K562 (cell line): ENCODE results near the gene TMEM229B. TPM values are rescaled to one million over a fixed set of nuclear protein-coding genes. Genes with fewer than 3 reads are reported as not detected.

Experiments used
- ATAC-seq: fragments of 200-7000 bp; cut with Tn5 transposase; 3 replicates; pipeline ENCODE4 v1.9.1; 2020; ENCODE audit warnings: moderate library complexity
- BruUV-seq: library from RNA; stranded (reverse); fragments of 400-500 nt; replicated peaks from 2 replicates; lab custom pipeline; 2021; lab: Mats Ljungman, UMichigan
- CTCF ChIA-PET: fragments of 300-600 bp; formaldehyde crosslinking; extraction: SDS; loops from one replicate; lab custom pipeline; 2021; ENCODE audit warnings: low intra/inter-chr PET ratio; lab: Yijun Ruan, JAX
- POLR2A ChIA-PET: fragments of 300-600, 350-650 bp; sonication (Branson Sonifier 250); formaldehyde crosslinking; extraction: SDS; loops from one replicate; lab custom pipeline; 2021; ENCODE audit warnings: antibody characterized with exemption, inconsistent platforms; lab: Yijun Ruan, JAX
- DNase-seq, 4 experiments: peaks; one replicate each; pipeline versions ENCODE4 v3.0.0 to v3.0.0-alpha.2; 2011 to 2018; ENCODE audit warnings: low spot score in 3 of 4, mixed read lengths in 3 of 4; ENCODE audit errors: extremely low read depth in 1 of 4
- FAIRE-seq: peaks from 2 replicates; lab custom pipeline; 2011; peaks lifted over from hg19 to GRCh38; lab: Jason Lieb, UNC
- H2AFZ ChIP-seq: 2 replicates; pipeline ENCODE4 v1.6.0; 2011; ENCODE audit warnings: low read depth, low read length, control low read depth, inconsistent platforms
- H3K27ac ChIP-seq: fragments of 200-600 bp; 3 replicates; pipeline ENCODE4 v1.8.0; 2011; ENCODE audit warnings: low read depth, mild to moderate bottlenecking, control low read depth, inconsistent platforms, low read length, moderate library complexity, mixed read lengths; ENCODE audit errors: extremely low read depth
- H3K27me3 ChIP-seq, 2 experiments: fragments of 300-600 bp in 1 of 2; 2 replicates in 1 of 2; 3 replicates in 1 of 2; pipeline versions ENCODE4 v1.6.0 to v1.8.0; 2011; ENCODE audit warnings: inconsistent platforms in 2 of 2, low read length in 2 of 2, mild to moderate bottlenecking in 1 of 2, mixed read lengths in 1 of 2, moderate library complexity in 1 of 2; ENCODE audit not compliant: control insufficient read depth in 2 of 2, insufficient read depth in 2 of 2
- H3K36me3 ChIP-seq: fragments of 300-600 bp; 3 replicates; pipeline ENCODE4 v1.8.0; 2011; ENCODE audit warnings: mild to moderate bottlenecking, low read length, inconsistent platforms; ENCODE audit not compliant: control insufficient read depth, insufficient read depth
- H3K4me1 ChIP-seq, 2 experiments: fragments of 200-600 bp in 1 of 2; replicated peaks in 1 of 2; 2 replicates in 1 of 2; 3 replicates in 1 of 2; pipeline versions ENCODE4 v1.5.1 to v1.8.0; 2011; ENCODE audit warnings: inconsistent platforms in 2 of 2, low read length in 2 of 2, mild to moderate bottlenecking in 1 of 2, mixed read lengths in 1 of 2, moderate library complexity in 1 of 2; ENCODE audit not compliant: control insufficient read depth in 2 of 2, insufficient read depth in 2 of 2
- H3K4me2 ChIP-seq: 2 replicates; pipeline ENCODE4 v1.6.1; 2011; ENCODE audit warnings: low read length, control low read depth, inconsistent platforms, mixed read lengths; ENCODE audit not compliant: insufficient read depth
- H3K4me3 ChIP-seq: fragments of 200-600 bp; sonication (generic), shearing (Covaris generic); 2 replicates; pipeline ENCODE4 v1.5.1; 2016; ENCODE audit warnings: control low read depth, inconsistent platforms
- H3K79me2 ChIP-seq: fragments of 200-600 bp; 3 replicates; pipeline ENCODE4 v1.8.0; 2011; ENCODE audit warnings: low read length, inconsistent platforms; ENCODE audit not compliant: control insufficient read depth, insufficient read depth
- H3K9ac ChIP-seq, 2 experiments: 2 replicates each; pipeline versions ENCODE4 v1.6.0 to v1.6.1; 2011; ENCODE audit warnings: low read depth in 2 of 2, low read length in 2 of 2, control low read depth in 1 of 2, inconsistent platforms in 1 of 2, mild to moderate bottlenecking in 1 of 2, mixed read lengths in 1 of 2; ENCODE audit not compliant: insufficient read depth in 1 of 2
- H3K9me1 ChIP-seq: one replicate; pipeline ENCODE4 v1.6.0; 2011; ENCODE audit warnings: inconsistent platforms, mild to moderate bottlenecking, low read length, moderate library complexity; ENCODE audit not compliant: control insufficient read depth, insufficient read depth
- H3K9me3 ChIP-seq: replicated peaks from 2 replicates; pipeline ENCODE4 v1.5.1; 2011; ENCODE audit warnings: low read depth, low read length, inconsistent platforms; ENCODE audit not compliant: control insufficient read depth, insufficient read depth
- H4K20me1 ChIP-seq: replicated peaks from 2 replicates; pipeline ENCODE4 v1.6.1; 2011; ENCODE audit warnings: low read length, inconsistent platforms, mixed read lengths; ENCODE audit not compliant: control insufficient read depth, insufficient read depth
- ARHGAP35 ChIP-seq: fragments of 450-650 bp; IDR thresholded peaks from 2 replicates; pipeline ENCODE4 v1.6.1; 2018; ENCODE audit not compliant: partially characterized antibody
- ATF4 ChIP-seq: fragments of 450-650 bp; formaldehyde crosslinking; IDR thresholded peaks from 2 replicates; pipeline ENCODE4 v1.4.0; 2022; ENCODE audit warnings: mild to moderate bottlenecking, moderate library complexity
- CCAR2 ChIP-seq: fragments of 200-400 bp; formaldehyde crosslinking; IDR thresholded peaks from 2 replicates; pipeline ENCODE4 v1.6.1; 2017; ENCODE audit warnings: mild to moderate bottlenecking, low read depth, low read length
- CEBPB ChIP-seq: fragments of 450-650 bp; IDR thresholded peaks from 2 replicates; pipeline ENCODE4 v1.6.1; 2016; ENCODE audit warnings: missing genetic modification characterization, missing compliant biosample characterization
- CEBPG ChIP-seq, 3 experiments: fragments of 200-800 bp in 1 of 3; sonication (Bioruptor generic) in 1 of 3; sonication (generic) in 1 of 3; formaldehyde crosslinking in 1 of 3; IDR thresholded peaks in 2 of 3; conservative IDR thresholded peaks in 1 of 3; 2 replicates each; pipeline versions ENCODE4 v1.6.1 to v1.8.0; 2016 to 2022; ENCODE audit warnings: missing compliant biosample characterization in 2 of 3, missing genetic modification characterization in 2 of 3, mild to moderate bottlenecking in 1 of 3, missing genetic modification reagents in 1 of 3
- CREM ChIP-seq: IDR thresholded peaks from 2 replicates; pipeline ENCODE4 v1.6.1; 2014; ENCODE audit warnings: antibody characterized with exemption, low read depth
- ERF ChIP-seq: fragments of 450-650 bp; formaldehyde crosslinking; IDR thresholded peaks from 2 replicates; pipeline ENCODE4 v1.4.0; 2020; ENCODE audit warnings: mild to moderate bottlenecking, mixed read lengths
- MAFF ChIP-seq: IDR thresholded peaks from 2 replicates; pipeline ENCODE4 v1.6.1; 2012; ENCODE audit warnings: low read length, improper control_type of control experiment
- PBX2 ChIP-seq, 2 experiments: IDR thresholded peaks in 1 of 2; conservative IDR thresholded peaks in 1 of 2; 2 replicates each; pipeline ENCODE4 v1.6.1; 2016; ENCODE audit warnings: low read depth in 2 of 2, mild to moderate bottlenecking in 1 of 2, missing compliant biosample characterization in 1 of 2, missing genetic modification characterization in 1 of 2, moderate library complexity in 1 of 2
- PKNOX1 ChIP-seq: fragments of 450-650 bp; IDR thresholded peaks from 2 replicates; pipeline ENCODE4 v1.6.1; 2016
- RAD21 ChIP-seq, 2 experiments: fragments of 250-450 bp in 1 of 2; fragments of 450-650 bp in 1 of 2; sonication (Bioruptor Pico) in 1 of 2; formaldehyde crosslinking in 1 of 2; IDR thresholded peaks in 1 of 2; conservative IDR thresholded peaks in 1 of 2; 2 replicates each; pipeline versions ENCODE4 v1.4.0 to v1.8.0; 2020 to 2022; ENCODE audit warnings: mild to moderate bottlenecking in 2 of 2, moderate library complexity in 1 of 2
- SIX5 ChIP-seq, 2 experiments: IDR thresholded peaks; 2 replicates each; pipeline ENCODE4 v1.6.1; 2011; ENCODE audit warnings: low read length in 2 of 2, borderline replicate concordance in 1 of 2, low read depth in 1 of 2, mild to moderate bottlenecking in 1 of 2, moderate library complexity in 1 of 2; ENCODE audit not compliant: insufficient read depth in 1 of 2
- WGBS: fragments of 100-300 bp; shearing (Covaris generic); methylation state at CpG from one replicate; pipeline ENCODE4 v1.1.6; 2016; ENCODE audit warnings: low coverage, mixed read lengths; ENCODE audit not compliant: insufficient coverage; ENCODE audit errors: missing lambda C conversion rate; 5-methylcytosine and 5-hydroxymethylcytosine counted together
- in situ Hi-C: fragments of 300-500 bp; cut with MboI; formaldehyde crosslinking; loops from 4 replicates; pipeline ENCODE4 v1.15.0; 2018; ENCODE audit warnings: inconsistent platforms, mixed read lengths
- intact Hi-C: fragments of 100-400 bp; cut with micrococcal nuclease; formaldehyde crosslinking; loops from 2 replicates; pipeline ENCODE4 v1.14.2; 2022
- polyA plus RNA-seq, 8 experiments: library from polyadenylated mRNA; depleted of rRNA in 4 of 8; stranded (reverse) in 5 of 8; unstranded in 3 of 8; fragments of >200 nt; fragmentation: Nextera tagmentation in 2 of 8; fragmentation: Illumina TruSeq in 1 of 8; extraction: Ambion mirVana in 2 of 8; extraction: Trizol in 1 of 8; gene quantifications; 2 replicates each; pipeline versions ENCODE4 v1.2.1 to v1.2.3, GENCODE V29; 2011 to 2014; ENCODE audit warnings: inconsistent platforms in 1 of 8, missing spikeins in 1 of 8
- total RNA-seq, 7 experiments: library from RNA; depleted of rRNA in 6 of 7; stranded (reverse); fragments of >200 nt in 6 of 7; fragmentation: Illumina TruSeq in 2 of 7; extraction: Trizol in 2 of 7; gene quantifications; 2 replicates each; pipeline versions ENCODE4 v1.2.1 to v1.2.3, GENCODE V29; 2011 to 2021; ENCODE audit warnings: low replicate concordance in 1 of 7

TMEM229B gene
- total and polyA plus RNA-seq, 9 of the 15 experiments (the other 6 are each of a cell fraction or from before 2014, with no cell fraction given) = not detected

GRCh38 chr14:67421356-67422224, 66.9 kb downstream of the TMEM229B start:
- Histone ChIP-seq H3K4me3 (no peak overlapping the region), H3K9me1 (no peaks in the 10 kb centered on the region), H3K9me3 (0 out of 2 replicates have a peak, but pooled peaks cover 2% of the 10 kb centered on the region), H3K4me1 (peaks cover 35 to 53% of the 10 kb centered on the region in 2 experiments), H4K20me1 (no peaks in the 10 kb centered on the region), H3K79me2 (no peaks in the 10 kb centered on the region), H2AFZ (peak overlapping the region; percentile 87), H3K27ac (peak overlapping the region; percentile 39; the same call in 1 of the 3 replicates), H3K9ac (peak overlapping the region in 1 of 2 experiments; percentile 46; a peak in 2 of 4 replicates), H3K36me3 (no peaks in the 10 kb centered on the region), H3K4me2 (peak overlapping the region; percentile 55; the same call in 1 of the 2 replicates), H3K27me3 (no peaks in the 10 kb centered on the region)
- CTCF ChIA-PET = no interaction called here
- BruUV-seq = no TSS peak
- POLR2A ChIA-PET = interaction anchor here (0.6 to 1.4 kb wide), 3 partner anchors 26 to 445 kb away, joined by 3 to 4 read pairs (median 3); partner anchors contain the start of gene ATP6V1D
- peak in 2 of 4 experiments; percentile 24 to 43 for DNase-seq
- 0 out of 3 replicates have a peak, but pooled peaks have one; percentile 3 for ATAC-seq
- intact Hi-C loops = no loop called here
- 29% methylated on average over 9 of the region's 11 CpGs for WGBS
- no peak for FAIRE-seq
- in situ Hi-C loops = loop anchor here (10.0 kb wide), 1 partner anchor 153 kb away; no protein-coding TSS in a partner anchor
- 0 out of 2 replicates have a peak, but pooled peaks have one; percentile 45 for TF ChIP-seq ATF4 (CRISPR knock-in tag)
- peak; percentile 67; the same call in 1 of the 2 replicates for TF ChIP-seq CEBPG (CRISPR knock-in tag; IDR thresholded peaks at IDR 0.05)
- peak in 1 of 2 experiments; percentile 43; a peak in 1 of 4 replicates for TF ChIP-seq CEBPG (tag; conservative IDR thresholded peaks at IDR 0.05 in 1 of 2, IDR thresholded peaks at IDR 0.05 in 1 of 2)
- TF ChIP-seq CEBPB (tag) = peak; percentile 33; the same call in 1 of the 2 replicates
- TF ChIP-seq CCAR2 = no peak
- 0 out of 2 replicates have a peak, but pooled peaks have one; percentile 24 for TF ChIP-seq CREM
- no peak for TF ChIP-seq ARHGAP35
- TF ChIP-seq MAFF = peak; percentile 68
- no peak for TF ChIP-seq SIX5 (IDR thresholded peaks at IDR 0.05; ENCODE audit: borderline replicate concordance in 1 of 2, insufficient read depth in 1 of 2, low read depth in 1 of 2, low read length in 2 of 2)
- TF ChIP-seq ERF = no peak
- no peak for TF ChIP-seq PBX2 (CRISPR knock-in tag; IDR thresholded peaks at IDR 0.05; ENCODE audit: low read depth)
- TF ChIP-seq PBX2 (tag; conservative IDR thresholded peaks at IDR 0.05; ENCODE audit: low read depth) = peak; percentile 63; the same call in 1 of the 2 replicates
- TF ChIP-seq RAD21 (CRISPR knock-in tag; conservative IDR thresholded peaks at IDR 0.05 in 1 of 2, IDR thresholded peaks at IDR 0.05 in 1 of 2) = peak in 1 of 2 experiments; percentile 32; a peak in 2 of 4 replicates
- TF ChIP-seq PKNOX1 = peak; percentile 50
